SK-N-SH treated with all-trans-retinoic acid at 6 μM for 48 hours (cell line): ENCODE results near the gene SKIC2.
"Not testable (repeated sequence)": the region's sequence is repeated elsewhere in the genome, so short reads cannot be mapped to it uniquely, and the experiment has no call there.

Experiments used
- ARNTL ChIP-seq: fragments of 450-650 bp; formaldehyde crosslinking; IDR thresholded peaks from 2 replicates; pipeline ENCODE4 v1.5.0; 2020; ENCODE audit warnings: low read depth, mild to moderate bottlenecking, moderate library complexity, borderline replicate concordance
- RARB ChIP-seq: fragments of 250-450 bp; sonication (Bioruptor Pico); IDR thresholded peaks from 2 replicates; pipeline ENCODE4 v1.8.0; 2021; ENCODE audit warnings: mild to moderate bottlenecking, moderate library complexity
- ZNF70 ChIP-seq: fragments of 450-650 bp; formaldehyde crosslinking; IDR thresholded peaks from 2 replicates; pipeline ENCODE4 v1.5.0; 2020; ENCODE audit warnings: mild to moderate bottlenecking, moderate library complexity

DNA sequence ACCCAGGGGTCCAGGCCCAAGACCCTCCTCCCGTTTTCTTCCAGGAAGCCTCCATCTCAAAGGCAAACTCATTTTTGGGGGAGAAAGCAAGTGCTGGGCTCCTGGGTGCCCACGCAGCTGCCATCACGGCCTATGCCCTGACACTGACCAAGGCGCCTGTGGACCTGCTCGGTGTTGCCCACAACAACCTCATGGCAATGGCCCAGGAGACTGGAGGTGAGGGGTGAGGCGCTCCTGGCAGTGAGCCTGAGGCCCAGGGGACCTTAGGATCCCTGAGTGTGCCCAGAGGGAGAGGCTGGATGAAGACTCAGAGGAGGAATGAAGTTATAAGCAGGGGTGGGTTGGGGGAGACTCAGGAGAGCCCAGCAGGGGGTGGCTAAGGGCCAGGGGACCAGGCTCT, 37.4 kb downstream of the SKIC2 start:
- TF ChIP-seq RARB (CRISPR knock-in tag); ARNTL; ZNF70 (CRISPR knock-in tag): not testable (repeated sequence)
